SK-N-SH (cell line): ENCODE measurements around the gene FGF19. TPM values are rescaled to one million over a fixed set of nuclear protein-coding genes. Genes with fewer than 3 reads are reported as not detected.

Experiments
- CTCF ChIA-PET: fragments of 300-600, 350-600 bp; formaldehyde crosslinking; extraction: SDS; loops from one replicate; lab custom pipeline; 2021; lab: Yijun Ruan, JAX
- POLR2A ChIA-PET: fragments of 350-600 bp; sonication (Branson Sonifier 250); formaldehyde crosslinking; extraction: SDS; loops from one replicate; lab custom pipeline; 2020; ENCODE audit warnings: antibody characterized with exemption, inconsistent platforms; lab: Yijun Ruan, JAX
- DNase-seq: peaks from one replicate; pipeline ENCODE4 v3.0.0; 2012
- H2AFZ ChIP-seq: fragments of 200-600 bp; sonication (generic); 2 replicates; pipeline ENCODE4 v1.8.1; 2016; ENCODE audit warnings: antibody characterized with exemption, mild to moderate bottlenecking, low read depth
- H3F3A ChIP-seq: fragments of 200-600 bp; sonication (generic); replicated peaks from 2 replicates; pipeline ENCODE3; 2016; ENCODE audit warnings: antibody characterized with exemption, mild to moderate bottlenecking; ENCODE audit not compliant: insufficient read depth
- H3K27ac ChIP-seq, 2 experiments: fragments of 200-500 bp in 1 of 2; fragments of 200-600 bp in 1 of 2; sonication (Bioruptor generic) in 1 of 2; sonication (generic), shearing (Covaris generic) in 1 of 2; 2 replicates each; pipeline versions ENCODE4 v1.5.1 to v1.6.1; 2014 to 2016; ENCODE audit warnings: low read depth in 2 of 2, inconsistent platforms in 1 of 2, low read length in 1 of 2, mild to moderate bottlenecking in 1 of 2, mixed read lengths in 1 of 2
- H3K27me3 ChIP-seq: fragments of 200-600 bp; sonication (generic), shearing (Covaris generic); 2 replicates; pipeline ENCODE4 v1.6.1; 2016; ENCODE audit warnings: mixed run types; ENCODE audit not compliant: insufficient read depth
- H3K36me3 ChIP-seq, 2 experiments: fragments of 200-500 bp in 1 of 2; fragments of 200-600 bp in 1 of 2; sonication (Bioruptor generic) in 1 of 2; sonication (generic) in 1 of 2; replicated peaks in 1 of 2; 2 replicates each; pipeline versions ENCODE3 to v1.5.1; 2014 to 2016; ENCODE audit warnings: low read length in 1 of 2, mild to moderate bottlenecking in 1 of 2; ENCODE audit not compliant: insufficient read depth in 2 of 2, control insufficient read depth in 1 of 2
- H3K4me1 ChIP-seq, 2 experiments: fragments of 200-500 bp in 1 of 2; fragments of 200-600 bp in 1 of 2; sonication (Bioruptor generic) in 1 of 2; sonication (generic), shearing (Covaris generic) in 1 of 2; 2 replicates each; pipeline versions ENCODE4 v1.5.1 to v1.6.1; 2014 to 2016; ENCODE audit warnings: low read depth in 1 of 2, low read length in 1 of 2, mixed run types in 1 of 2; ENCODE audit not compliant: insufficient read depth in 2 of 2, control insufficient read depth in 1 of 2
- H3K4me2 ChIP-seq: fragments of 200-600 bp; sonication (generic), shearing (Covaris generic); 2 replicates; pipeline ENCODE4 v1.6.1; 2017; ENCODE audit warnings: mixed run types
- H3K4me3 ChIP-seq, 2 experiments: fragments of 200-500 bp in 1 of 2; fragments of 200-600 bp in 1 of 2; sonication (Bioruptor generic) in 1 of 2; sonication (generic), shearing (Covaris generic) in 1 of 2; 2 replicates each; pipeline versions ENCODE4 v1.5.1 to v1.8.1; 2014 to 2016; ENCODE audit warnings: low read depth in 2 of 2, inconsistent platforms in 1 of 2, low read length in 1 of 2, mild to moderate bottlenecking in 1 of 2, mixed read lengths in 1 of 2, moderate library complexity in 1 of 2
- H3K79me2 ChIP-seq: fragments of 200-600 bp; sonication (generic); 2 replicates; pipeline ENCODE4 v1.8.1; 2017; ENCODE audit warnings: mild to moderate bottlenecking; ENCODE audit not compliant: insufficient read depth
- H3K9ac ChIP-seq: fragments of 200-600 bp; sonication (generic); 2 replicates; pipeline ENCODE4 v1.6.1; 2017; ENCODE audit warnings: mixed run types
- H3K9me2 ChIP-seq: fragments of 200-600 bp; sonication (generic); 2 replicates; pipeline ENCODE4 v1.6.1; 2017; ENCODE audit warnings: mixed run types
- H3K9me3 ChIP-seq: fragments of 200-600 bp; sonication (generic); 2 replicates; pipeline ENCODE4 v1.6.1; 2017; ENCODE audit warnings: mixed run types, mild to moderate bottlenecking, moderate library complexity
- H4K20me1 ChIP-seq: fragments of 200-600 bp; sonication (generic); 2 replicates; pipeline ENCODE4 v1.6.1; 2017; ENCODE audit warnings: mild to moderate bottlenecking, mixed run types; ENCODE audit not compliant: insufficient read depth
- CHD2 ChIP-seq: fragments of 150-350 bp; IDR thresholded peaks from 2 replicates; pipeline ENCODE4 v1.6.1; 2018; ENCODE audit warnings: low read length; ENCODE audit not compliant: partially characterized antibody
- ELF1 ChIP-seq: IDR thresholded peaks from 2 replicates; pipeline ENCODE4 v1.4.0; 2012
- GABPA ChIP-seq: IDR thresholded peaks from 2 replicates; pipeline ENCODE4 v1.4.0; 2012; ENCODE audit warnings: low read depth, mild to moderate bottlenecking
- JUND ChIP-seq: IDR thresholded peaks from 2 replicates; pipeline ENCODE4 v1.4.0; 2012
- MAX ChIP-seq: IDR thresholded peaks from 2 replicates; pipeline ENCODE4 v1.4.0; 2012; ENCODE audit warnings: low read depth
- MEF2A ChIP-seq: IDR thresholded peaks from 2 replicates; pipeline ENCODE4 v1.4.0; 2012; ENCODE audit warnings: low read depth, borderline replicate concordance
- MXI1 ChIP-seq: IDR thresholded peaks from 2 replicates; pipeline ENCODE4 v1.6.1; 2012; ENCODE audit warnings: mild to moderate bottlenecking, low read depth, low read length, improper control_type of control experiment
- NFIC ChIP-seq: IDR thresholded peaks from 2 replicates; pipeline ENCODE4 v1.4.0; 2012; ENCODE audit warnings: borderline replicate concordance
- NRF1 ChIP-seq: IDR thresholded peaks from 2 replicates; pipeline ENCODE4 v1.6.1; 2012; ENCODE audit warnings: low read depth, mild to moderate bottlenecking, low read length
- PBX3 ChIP-seq: IDR thresholded peaks from 2 replicates; pipeline ENCODE4; 2012
- POLR2AphosphoS5 ChIP-seq: IDR thresholded peaks from 2 replicates; pipeline ENCODE4 v1.6.1; 2012; ENCODE audit warnings: low read depth, low read length
- RAD21 ChIP-seq: IDR thresholded peaks from 2 replicates; pipeline ENCODE4 v1.6.1; 2012; ENCODE audit warnings: mild to moderate bottlenecking, low read length
- RXRA ChIP-seq: IDR thresholded peaks from 2 replicates; pipeline ENCODE4 v1.4.0; 2012; ENCODE audit warnings: low read depth, mild to moderate bottlenecking, borderline replicate concordance
- SMC3 ChIP-seq: IDR thresholded peaks from 2 replicates; pipeline ENCODE4 v1.6.1; 2012; ENCODE audit warnings: low read depth, low read length, improper control_type of control experiment
- TAF1 ChIP-seq: IDR thresholded peaks from 2 replicates; pipeline ENCODE4 v1.6.1; 2012; ENCODE audit warnings: low read depth, mild to moderate bottlenecking, low read length, moderate library complexity, borderline replicate concordance
- USF2 ChIP-seq: fragments of 150-350 bp; IDR thresholded peaks from 2 replicates; pipeline ENCODE4 v1.6.1; 2017; ENCODE audit warnings: antibody characterized with exemption, low read length, low read depth, borderline replicate concordance
- YY1 ChIP-seq: IDR thresholded peaks from 2 replicates; pipeline ENCODE4 v1.4.0; 2012; ENCODE audit warnings: low read depth, mild to moderate bottlenecking
- WGBS: methylation state at CpG from one replicate; pipeline ENCODE4 v1.1.6; 2017; ENCODE audit warnings: low lambda C conversion rate; 5-methylcytosine and 5-hydroxymethylcytosine counted together
- polyA plus RNA-seq, 3 experiments: library from polyadenylated mRNA; depleted of rRNA; stranded (reverse); fragments of >200 nt; gene quantifications; 2 replicates each; pipeline ENCODE4 v1.2.3, GENCODE V29; 2012
- TF ChIP-seq, protein P1 (sequence below): IDR thresholded peaks from 2 replicates; pipeline ENCODE4 v1.4.0; 2012; ENCODE audit warnings: low read depth, borderline replicate concordance
- TF ChIP-seq, protein P2 (sequence below): IDR thresholded peaks from 2 replicates; pipeline ENCODE4 v1.6.1; 2012; ENCODE audit warnings: mild to moderate bottlenecking, low read depth, low read length, moderate library complexity

The FGF19 gene
- polyA plus RNA-seq, 1 of the 3 experiments (the other 2 are of a cell fraction), result not detected

DNA sequence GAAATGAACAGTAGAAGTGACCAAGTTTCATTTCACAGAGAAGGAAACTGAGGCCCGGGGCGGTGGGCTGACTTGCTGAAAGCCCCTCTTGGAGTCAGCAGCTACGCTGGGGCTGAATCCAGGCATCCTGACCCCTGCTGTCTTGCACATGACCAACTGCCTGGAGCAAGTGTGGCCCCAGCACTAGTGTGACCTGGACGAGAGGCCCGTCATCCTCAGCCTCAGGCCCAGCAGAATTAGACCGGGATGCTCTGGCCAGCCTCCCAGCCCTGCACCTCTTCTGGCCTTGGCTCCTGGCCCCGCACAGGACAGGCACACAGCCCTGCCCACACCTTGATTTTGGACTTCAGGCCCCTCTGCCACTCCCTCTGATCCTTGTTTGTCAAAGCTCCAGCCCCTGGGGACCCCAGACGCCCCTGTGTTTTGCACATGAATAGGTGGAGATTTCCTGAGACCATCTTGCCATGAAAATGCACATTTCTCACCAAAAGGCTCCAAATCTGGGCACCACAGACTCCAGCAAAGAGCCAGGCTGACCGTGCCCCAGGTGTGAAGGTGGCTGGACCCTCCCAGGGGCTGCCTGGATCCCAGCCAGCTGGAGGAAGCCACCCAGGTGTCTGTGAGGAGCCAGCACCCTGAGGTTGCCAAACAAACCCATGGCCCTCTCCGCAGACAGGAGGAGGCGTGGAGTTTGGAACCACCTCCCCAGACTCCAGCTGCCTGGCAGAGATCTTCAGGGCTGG is 46.5 kb upstream of the FGF19 start (continued):
- TF ChIP-seq ELF1 (no peak), USF2 (no peak), JUND (no peak)

DNA sequence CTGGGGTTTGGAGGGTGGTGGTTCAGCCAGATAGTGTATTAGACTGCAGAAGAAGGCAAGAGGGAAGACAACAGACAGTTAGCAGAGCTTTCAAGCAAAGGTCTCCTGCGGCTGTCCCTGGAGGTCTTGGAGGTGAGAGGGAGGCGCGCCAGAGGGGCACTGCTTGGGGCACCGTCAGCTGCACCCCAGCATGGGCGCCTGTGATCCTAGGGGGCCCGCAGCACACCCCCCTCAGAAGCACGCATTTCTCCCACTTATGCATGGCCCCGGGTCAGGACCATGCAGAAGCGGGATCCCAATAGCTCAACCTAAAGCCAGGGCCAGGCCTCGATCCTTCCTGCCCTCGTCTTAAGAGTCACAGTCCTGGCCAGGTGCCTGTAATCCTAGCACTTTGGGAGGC is 44.8 kb upstream of the FGF19 start:
- no peak overlapping the region for H3K27ac ChIP-seq
- no peaks in the 10 kb centered on the region for H3K9me2 ChIP-seq
- H3K79me2 ChIP-seq, result no peaks in the 10 kb centered on the region
- ChIA-PET CTCF (interaction anchor here (1.2 kb wide), 1 partner anchor 140 kb away, joined by 3 read pairs; no protein-coding TSS in a partner anchor), POLR2A (no interaction called here)
- H4K20me1 ChIP-seq, result no peaks in the 10 kb centered on the region
- no peak overlapping the region for H3K4me3 ChIP-seq
- no peaks in the 10 kb centered on the region for H3K9me3 ChIP-seq
- no peaks in the 10 kb centered on the region for H3F3A ChIP-seq
- no peak for DNase-seq
- H3K27me3 ChIP-seq, result no peaks in the 10 kb centered on the region
- H3K4me1 ChIP-seq, result peaks cover 0 to 4% of the 10 kb centered on the region in 2 experiments; a peak in 1 of 4 replicates
- WGBS, result 68% methylated on average over 11 of the region's 11 CpGs
- H2AFZ ChIP-seq, result no peak overlapping the region
- H3K36me3 ChIP-seq, result no peaks in the 10 kb centered on the region
- TF ChIP-seq MEF2A, result no peak
- no peak for TF ChIP-seq CHD2
- no peak for TF ChIP-seq YY1
- no peak for TF ChIP-seq NRF1
- TF ChIP-seq RXRA, result no peak
- no peak for TF ChIP-seq MAX
- TF ChIP-seq PBX3, result no peak
- TF ChIP-seq MXI1, result no peak
- no peak for TF ChIP-seq JUND
- TF ChIP-seq GABPA, result no peak
- TF ChIP-seq TAF1, result no peak
- TF ChIP-seq, protein P1, sequence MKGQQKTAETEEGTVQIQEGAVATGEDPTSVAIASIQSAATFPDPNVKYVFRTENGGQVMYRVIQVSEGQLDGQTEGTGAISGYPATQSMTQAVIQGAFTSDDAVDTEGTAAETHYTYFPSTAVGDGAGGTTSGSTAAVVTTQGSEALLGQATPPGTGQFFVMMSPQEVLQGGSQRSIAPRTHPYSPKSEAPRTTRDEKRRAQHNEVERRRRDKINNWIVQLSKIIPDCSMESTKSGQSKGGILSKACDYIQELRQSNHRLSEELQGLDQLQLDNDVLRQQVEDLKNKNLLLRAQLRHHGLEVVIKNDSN, result no peak
- no peak for TF ChIP-seq NFIC
- no peak for TF ChIP-seq RAD21
- TF ChIP-seq, protein P2, sequence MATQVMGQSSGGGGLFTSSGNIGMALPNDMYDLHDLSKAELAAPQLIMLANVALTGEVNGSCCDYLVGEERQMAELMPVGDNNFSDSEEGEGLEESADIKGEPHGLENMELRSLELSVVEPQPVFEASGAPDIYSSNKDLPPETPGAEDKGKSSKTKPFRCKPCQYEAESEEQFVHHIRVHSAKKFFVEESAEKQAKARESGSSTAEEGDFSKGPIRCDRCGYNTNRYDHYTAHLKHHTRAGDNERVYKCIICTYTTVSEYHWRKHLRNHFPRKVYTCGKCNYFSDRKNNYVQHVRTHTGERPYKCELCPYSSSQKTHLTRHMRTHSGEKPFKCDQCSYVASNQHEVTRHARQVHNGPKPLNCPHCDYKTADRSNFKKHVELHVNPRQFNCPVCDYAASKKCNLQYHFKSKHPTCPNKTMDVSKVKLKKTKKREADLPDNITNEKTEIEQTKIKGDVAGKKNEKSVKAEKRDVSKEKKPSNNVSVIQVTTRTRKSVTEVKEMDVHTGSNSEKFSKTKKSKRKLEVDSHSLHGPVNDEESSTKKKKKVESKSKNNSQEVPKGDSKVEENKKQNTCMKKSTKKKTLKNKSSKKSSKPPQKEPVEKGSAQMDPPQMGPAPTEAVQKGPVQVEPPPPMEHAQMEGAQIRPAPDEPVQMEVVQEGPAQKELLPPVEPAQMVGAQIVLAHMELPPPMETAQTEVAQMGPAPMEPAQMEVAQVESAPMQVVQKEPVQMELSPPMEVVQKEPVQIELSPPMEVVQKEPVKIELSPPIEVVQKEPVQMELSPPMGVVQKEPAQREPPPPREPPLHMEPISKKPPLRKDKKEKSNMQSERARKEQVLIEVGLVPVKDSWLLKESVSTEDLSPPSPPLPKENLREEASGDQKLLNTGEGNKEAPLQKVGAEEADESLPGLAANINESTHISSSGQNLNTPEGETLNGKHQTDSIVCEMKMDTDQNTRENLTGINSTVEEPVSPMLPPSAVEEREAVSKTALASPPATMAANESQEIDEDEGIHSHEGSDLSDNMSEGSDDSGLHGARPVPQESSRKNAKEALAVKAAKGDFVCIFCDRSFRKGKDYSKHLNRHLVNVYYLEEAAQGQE, result no peak
- TF ChIP-seq POLR2AphosphoS5, result no peak
- TF ChIP-seq SMC3, result no peak
- H3K4me2 ChIP-seq, result no peak overlapping the region
- H3K9ac ChIP-seq, result no peak overlapping the region
